HG03442 (cell line): Measurements from ENCODE around the gene SPANXN2.
"Not testable (repeated sequence)": the region's sequence is repeated elsewhere in the genome, so short reads cannot be mapped to it uniquely, and the experiment has no call there.

Source experiments
- ATAC-seq: cut with Tn5 transposase; IDR thresholded peaks from one replicate; pipeline ENCODE4 v1.9.1; 2021; ENCODE audit warnings: mild to moderate bottlenecking, moderate library complexity; ENCODE audit not compliant: unreplicated experiment

SPANXN2 gene

DNA sequence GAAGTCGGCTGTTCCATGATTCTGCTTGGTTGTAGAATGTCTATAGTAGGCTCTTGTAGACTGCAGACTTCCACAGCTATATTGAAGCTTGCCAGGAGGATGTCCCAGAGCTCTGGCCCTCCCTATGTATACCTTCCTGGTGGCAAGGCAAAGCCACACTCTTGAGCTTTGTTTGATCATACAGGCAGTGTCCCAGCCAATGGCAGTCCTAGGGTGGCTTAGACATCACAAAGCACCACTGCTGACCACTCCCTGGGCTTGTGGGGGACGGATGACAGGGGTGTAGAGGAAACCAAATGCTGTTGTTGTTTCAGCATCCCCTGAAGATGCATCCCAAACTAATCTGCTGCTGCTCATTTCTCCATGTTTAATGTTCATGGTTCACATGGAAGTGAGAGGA is at the start of gene SPANXN2:
SPANXN2 (minus strand) TSS at position 101 of the 400 bp plus-strand sequence; CDS start at position 17, 84 bp downstream.
- not testable (repeated sequence) for ATAC-seq

DNA sequence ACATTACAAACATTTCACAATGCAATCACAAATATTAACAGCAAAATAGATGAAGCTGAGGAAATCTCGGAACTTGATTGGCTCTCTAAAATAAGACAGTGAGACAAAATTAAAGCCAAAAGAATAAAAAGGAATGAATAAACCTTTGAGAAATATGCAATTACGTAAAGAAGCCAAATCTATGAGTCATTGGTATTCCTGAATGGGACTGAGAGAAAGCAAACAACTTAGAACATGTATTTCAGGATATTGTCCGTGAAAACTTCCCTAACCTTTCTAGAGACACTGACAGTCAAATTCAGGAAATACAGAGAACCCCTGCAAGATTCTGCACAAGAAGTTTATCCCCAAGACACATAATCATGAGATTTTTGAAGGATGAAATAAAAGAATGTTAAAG is 48.4 kb upstream of the SPANXN2 start:
- ATAC-seq: no peak

DNA sequence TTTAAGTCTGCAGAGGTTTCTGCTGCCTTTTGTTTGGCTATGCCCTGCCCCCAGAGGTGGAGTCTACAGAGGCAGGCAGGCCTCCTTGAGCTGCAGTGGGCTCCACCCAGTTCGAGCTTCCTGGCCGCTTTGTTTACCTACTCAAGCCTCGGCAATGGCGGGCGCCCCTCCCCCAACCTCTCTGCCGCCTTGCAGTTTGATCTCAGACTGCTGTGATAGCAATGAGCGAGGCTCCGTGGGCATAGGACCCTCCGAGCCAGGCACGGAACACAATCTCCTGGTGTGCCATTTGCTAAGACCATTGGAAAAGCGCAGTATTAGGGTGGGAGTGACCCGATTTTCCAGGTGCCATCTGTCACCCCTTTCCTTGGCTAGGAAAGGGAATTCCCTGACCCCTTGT is 47.2 kb upstream of the SPANXN2 start:
- not testable (repeated sequence) for ATAC-seq

DNA sequence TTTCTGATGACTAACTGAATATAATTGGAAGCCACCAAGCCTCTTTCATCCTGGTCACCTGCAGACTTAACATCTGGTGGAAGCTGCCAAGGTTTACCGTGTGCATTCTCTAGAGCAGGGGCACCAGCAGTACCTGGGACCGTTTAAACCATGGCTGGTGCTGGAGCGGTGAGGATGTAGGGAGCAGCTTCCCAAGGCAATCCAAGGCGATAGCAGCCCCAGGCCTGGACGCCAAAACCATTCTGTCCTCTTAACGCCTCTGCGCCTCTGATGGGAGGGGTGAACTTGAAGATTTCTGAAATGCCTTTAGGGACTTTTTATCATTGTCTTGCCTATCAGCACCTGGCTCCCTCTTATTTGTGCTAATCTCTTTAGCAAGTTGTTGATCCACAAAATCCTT is 37.3 kb upstream of the SPANXN2 start:
- ATAC-seq: no peak

- ATAC-seq: no peak
Measured at GRCh38 chrX:143757375-143757774, 36.8 kb upstream of the SPANXN2 start.

DNA sequence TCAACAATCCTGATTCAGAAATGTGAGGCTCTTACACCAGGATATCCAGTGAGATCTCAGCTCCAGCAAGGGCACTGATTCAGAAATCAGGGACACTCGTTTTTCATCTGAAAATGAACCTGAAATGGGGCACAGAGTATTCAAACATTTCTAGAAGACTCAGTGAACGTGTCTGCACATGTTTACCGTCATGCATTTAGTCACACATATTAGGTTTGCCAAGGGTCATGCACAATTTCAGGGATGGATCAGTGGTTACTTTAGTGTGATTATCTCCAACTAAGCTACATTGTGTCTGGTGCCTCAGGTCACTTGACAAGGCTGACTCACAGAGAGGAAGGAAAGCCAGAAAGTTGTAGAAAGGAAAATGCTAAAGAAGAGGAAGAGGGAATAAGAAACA is 33.6 kb upstream of the SPANXN2 start:
- no peak for ATAC-seq

GRCh38 chrX:143733866-143734265 is 13.3 kb upstream of the SPANXN2 start:
- no peak for ATAC-seq

- ATAC-seq: no peak
Measured at GRCh38 chrX:143726296-143726695, 5.7 kb upstream of the SPANXN2 start.

DNA sequence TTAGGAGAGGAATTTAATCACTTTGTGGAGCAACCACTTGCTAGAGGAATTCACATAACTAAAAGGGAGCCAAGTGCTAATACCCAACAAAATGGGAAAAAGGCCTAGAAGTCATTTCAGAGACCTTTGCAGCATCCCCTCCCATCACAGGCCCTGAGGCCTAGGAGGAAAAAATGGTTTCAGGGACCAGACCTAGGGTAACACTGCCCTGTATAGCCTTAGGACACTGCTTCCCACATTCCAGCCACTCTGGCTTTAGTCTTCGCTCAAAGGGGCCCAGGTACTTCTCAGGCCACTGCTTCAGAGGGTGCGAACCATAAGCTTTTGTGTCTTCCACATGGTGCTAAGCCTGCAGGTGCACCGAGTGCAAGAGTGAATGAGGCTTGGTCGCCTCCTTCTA is 19.1 kb downstream of the SPANXN2 start:
- ATAC-seq: no peak

DNA sequence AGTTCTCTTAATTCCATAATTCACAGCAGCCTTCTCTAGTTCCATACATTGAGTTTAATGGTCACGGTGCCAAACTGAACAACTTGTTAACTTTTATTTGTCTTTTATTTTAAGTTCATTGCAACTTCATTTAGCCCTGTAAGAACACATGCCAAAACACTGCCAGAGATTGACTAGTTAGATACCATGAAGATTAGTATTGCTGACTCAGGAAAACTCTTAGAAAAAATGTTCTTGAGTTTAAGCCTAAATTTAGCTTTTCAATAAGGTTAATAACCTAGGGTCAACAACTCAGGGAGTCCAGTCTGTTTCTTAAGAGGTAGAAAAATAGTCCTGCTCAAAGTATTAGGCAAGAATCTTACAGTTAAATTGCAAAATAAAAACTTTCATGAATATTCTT is 25.7 kb downstream of the SPANXN2 start:
- no peak for ATAC-seq

DNA sequence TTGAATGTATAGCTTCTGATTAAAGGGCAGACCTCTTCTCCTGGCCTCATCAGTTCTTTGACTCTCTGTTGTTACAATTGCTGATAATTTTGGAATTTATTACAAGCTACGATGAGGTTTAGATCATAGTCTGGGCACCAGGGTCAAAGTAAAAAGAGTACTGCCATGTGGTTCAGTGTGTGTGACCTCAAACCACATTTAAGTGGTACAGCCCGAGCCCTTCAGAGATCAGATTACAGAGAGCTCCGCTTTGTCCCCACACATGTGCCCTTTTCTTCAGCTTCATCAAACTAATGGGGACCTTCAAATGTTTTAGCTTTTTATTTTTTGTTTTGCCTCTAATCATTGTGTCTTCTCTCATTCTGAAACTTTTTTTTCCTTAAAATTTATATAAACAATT is 37.1 kb downstream of the SPANXN2 start:
- no peak for ATAC-seq

- ATAC-seq: no peak
Measured at GRCh38 chrX:143674926-143675325, 45.6 kb downstream of the SPANXN2 start.

GRCh38 chrX:143669395-143669794 is 51.2 kb downstream of the SPANXN2 start:
- ATAC-seq: no peak

DNA sequence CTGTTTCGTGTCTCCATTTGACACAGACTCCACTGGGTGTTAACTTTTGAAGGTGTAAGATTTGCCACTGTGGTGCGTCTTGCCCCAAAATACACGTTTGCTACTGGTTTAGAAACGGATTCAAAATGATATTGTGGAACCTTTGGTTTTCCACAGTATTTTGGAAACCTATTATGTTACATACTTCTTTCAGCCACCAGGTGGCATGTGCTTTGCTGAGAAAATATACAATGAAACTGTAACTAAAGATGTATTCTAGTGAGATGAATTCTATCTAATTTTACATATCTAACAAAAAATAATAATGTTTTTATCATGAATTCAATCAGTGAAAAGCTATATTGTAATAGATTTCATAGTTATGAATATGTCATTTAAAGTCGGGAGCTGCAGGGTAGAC is 56.2 kb downstream of the SPANXN2 start:
- ATAC-seq: no peak

GRCh38 chrX:143663755-143664154 is 56.8 kb downstream of the SPANXN2 start:
- ATAC-seq: no peak
